ENCODE data around the gene H3-3A. TPM values are rescaled to one million over a fixed set of nuclear protein-coding genes. Genes with fewer than 3 reads are reported as not detected.

The H3-3A gene
- total RNA-seq, 4 donors from 2014 or later, result 284 to 317 (median 305) TPM

DNA sequence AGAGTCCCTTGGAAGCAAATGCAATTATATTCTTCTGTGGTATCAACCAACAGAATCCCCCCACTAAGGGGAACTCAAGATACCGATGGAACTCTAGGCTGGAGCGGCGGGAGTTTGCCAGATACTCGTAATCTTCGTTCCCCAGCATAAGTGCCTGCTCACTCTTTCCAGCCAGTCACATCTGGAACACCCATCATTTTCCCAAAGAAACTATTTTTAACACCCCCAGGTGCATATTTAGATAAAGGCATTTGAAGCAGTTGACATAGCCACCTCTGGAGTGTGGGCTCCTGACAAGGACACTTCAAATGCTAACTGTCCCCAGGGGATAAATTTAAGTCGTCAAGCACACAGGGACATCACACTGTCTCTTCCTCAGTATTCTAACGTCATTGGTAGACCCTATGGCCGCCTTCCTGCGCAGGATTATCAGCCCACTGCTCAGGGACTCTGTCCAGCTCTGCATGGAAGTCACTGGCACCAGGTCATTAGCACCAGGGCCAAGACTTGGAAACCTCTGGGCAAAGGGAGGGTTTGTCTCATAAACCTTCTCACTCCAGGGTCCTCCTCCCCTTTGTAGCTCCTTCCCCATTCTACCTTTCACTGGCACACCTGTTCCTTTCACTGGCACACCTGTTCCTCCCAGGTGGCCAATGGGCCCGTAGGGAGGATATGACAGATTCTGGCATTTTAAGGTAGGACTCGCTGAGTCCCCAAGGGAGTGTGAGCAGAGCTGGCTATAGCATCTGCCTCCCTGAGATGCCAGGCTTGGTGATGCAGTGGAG, 48.8 kb downstream of the H3-3A start:
- DNase-seq (ENCODE audit: low spot score) (no peak), ATAC-seq (ENCODE audit: low FRiP score) (no peak)

GRCh38 chr1:226111883-226112261, 49.4 kb downstream of the H3-3A start:
- TF ChIP-seq, protein P1, sequence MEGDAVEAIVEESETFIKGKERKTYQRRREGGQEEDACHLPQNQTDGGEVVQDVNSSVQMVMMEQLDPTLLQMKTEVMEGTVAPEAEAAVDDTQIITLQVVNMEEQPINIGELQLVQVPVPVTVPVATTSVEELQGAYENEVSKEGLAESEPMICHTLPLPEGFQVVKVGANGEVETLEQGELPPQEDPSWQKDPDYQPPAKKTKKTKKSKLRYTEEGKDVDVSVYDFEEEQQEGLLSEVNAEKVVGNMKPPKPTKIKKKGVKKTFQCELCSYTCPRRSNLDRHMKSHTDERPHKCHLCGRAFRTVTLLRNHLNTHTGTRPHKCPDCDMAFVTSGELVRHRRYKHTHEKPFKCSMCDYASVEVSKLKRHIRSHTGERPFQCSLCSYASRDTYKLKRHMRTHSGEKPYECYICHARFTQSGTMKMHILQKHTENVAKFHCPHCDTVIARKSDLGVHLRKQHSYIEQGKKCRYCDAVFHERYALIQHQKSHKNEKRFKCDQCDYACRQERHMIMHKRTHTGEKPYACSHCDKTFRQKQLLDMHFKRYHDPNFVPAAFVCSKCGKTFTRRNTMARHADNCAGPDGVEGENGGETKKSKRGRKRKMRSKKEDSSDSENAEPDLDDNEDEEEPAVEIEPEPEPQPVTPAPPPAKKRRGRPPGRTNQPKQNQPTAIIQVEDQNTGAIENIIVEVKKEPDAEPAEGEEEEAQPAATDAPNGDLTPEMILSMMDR (IDR thresholded peaks at IDR 0.05), result no peak
- ATAC-seq (ENCODE audit: low FRiP score), result no peak
- DNase-seq (ENCODE audit: low spot score), result no peak

More for the DNA sequence above, 48.8 kb downstream of the H3-3A start:
- TF ChIP-seq, protein P1 (IDR thresholded peaks at IDR 0.05), result no peak

DNA sequence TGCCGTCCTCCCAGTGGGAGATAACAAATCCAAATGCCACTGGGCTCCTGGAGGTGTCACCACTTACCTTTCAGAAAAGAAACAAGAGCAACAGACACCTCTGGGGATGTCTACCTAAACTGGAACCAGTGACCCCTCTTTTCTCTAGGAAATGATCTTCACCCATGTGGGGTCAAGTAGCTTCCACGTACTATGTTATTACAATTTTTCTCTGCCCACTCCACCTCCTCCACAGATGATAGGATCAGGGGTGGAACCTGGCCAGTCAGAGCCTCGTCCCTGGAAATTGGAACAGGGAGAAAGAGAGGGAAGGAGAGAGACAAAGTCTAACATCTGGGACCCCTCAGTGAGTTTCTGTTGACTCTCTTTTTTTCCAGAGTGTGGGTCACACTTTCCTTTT, 50.1 kb downstream of the H3-3A start:
- no peak for DNase-seq (ENCODE audit: low spot score)
- TF ChIP-seq, protein P1 (IDR thresholded peaks at IDR 0.05), result no peak
- no peak for ATAC-seq (ENCODE audit: low FRiP score)

GRCh38 chr1:226116673-226117072, 54.2 kb downstream of the H3-3A start:
- ATAC-seq (ENCODE audit: low FRiP score) (no peak), DNase-seq (ENCODE audit: low spot score) (no peak)
- TF ChIP-seq, protein P1 (IDR thresholded peaks at IDR 0.05), result no peak

- no peak for DNase-seq (ENCODE audit: low spot score)
- ATAC-seq (ENCODE audit: low FRiP score), result no peak
- TF ChIP-seq, protein P1 (IDR thresholded peaks at IDR 0.05), result no peak
Observed at GRCh38 chr1:226117330-226117729, 54.8 kb downstream of the H3-3A start.

GRCh38 chr1:226118357-226118756, 55.8 kb downstream of the H3-3A start:
- ATAC-seq (ENCODE audit: low FRiP score) (no peak), DNase-seq (ENCODE audit: low spot score) (no peak)
- TF ChIP-seq, protein P1 (IDR thresholded peaks at IDR 0.05), result no peak

- no peak for ATAC-seq (ENCODE audit: low FRiP score)
- TF ChIP-seq, protein P1 (IDR thresholded peaks at IDR 0.05), result no peak
Observed at GRCh38 chr1:226119169-226119568, 56.7 kb downstream of the H3-3A start.

More at GRCh38 chr1:226119169-226119568, 56.7 kb downstream of the H3-3A start:
- no peak for DNase-seq (ENCODE audit: low spot score)

Data from omental fat pad (tissue), 4 donors.